Stimulated activated CD4-positive, alpha-beta T cell treated with anti-CD3 and anti-CD28 coated beads, Interleukin-1b, Interleukin-23, amount 100 ng/mL, for 4 hours (primary cell): ENCODE data around the gene FILIP1.

Experiments
- DNase-seq, 2 donors: peaks; one replicate each; pipeline ENCODE4 v3.0.0-alpha.2; 2020; ENCODE audit warnings: low read depth in 2 of 2

Gene FILIP1

GRCh38 chr6:75381877-75382633 lies 111.5 kb downstream of the FILIP1 start:
- no peak for DNase-seq

- DNase-seq: no peak
Observed at GRCh38 chr6:75379536-75379935, 114.1 kb downstream of the FILIP1 start.

- DNase-seq: no peak
Observed at GRCh38 chr6:75378101-75378500, 115.5 kb downstream of the FILIP1 start.

- DNase-seq: no peak
Observed at GRCh38 chr6:75377386-75377785, 116.2 kb downstream of the FILIP1 start.

- DNase-seq: no peak
Observed at GRCh38 chr6:75376347-75377024, 117.1 kb downstream of the FILIP1 start.

GRCh38 chr6:75374961-75375400 lies 118.6 kb downstream of the FILIP1 start:
- no peak for DNase-seq

- no peak for DNase-seq
Observed at GRCh38 chr6:75372884-75373283, 120.7 kb downstream of the FILIP1 start.

- no peak for DNase-seq
Observed at GRCh38 chr6:75370011-75370410, 123.6 kb downstream of the FILIP1 start.

GRCh38 chr6:75368864-75369402 lies 124.7 kb downstream of the FILIP1 start:
- DNase-seq: no peak

GRCh38 chr6:75368151-75368779 lies 125.3 kb downstream of the FILIP1 start:
- no peak for DNase-seq

GRCh38 chr6:75363304-75363703 lies 130.3 kb downstream of the FILIP1 start:
- DNase-seq: no peak

GRCh38 chr6:75353644-75354043 lies 140.0 kb downstream of the FILIP1 start:
- DNase-seq: no peak

GRCh38 chr6:75351570-75351969 lies 142.0 kb downstream of the FILIP1 start:
- DNase-seq: no peak

- DNase-seq: no peak
Observed at GRCh38 chr6:75350808-75351207, 142.8 kb downstream of the FILIP1 start.

GRCh38 chr6:75350156-75350555 lies 143.4 kb downstream of the FILIP1 start:
- no peak for DNase-seq

- DNase-seq: no peak
Observed at GRCh38 chr6:75349262-75349984, 144.2 kb downstream of the FILIP1 start.

- no peak for DNase-seq
Observed at GRCh38 chr6:75348882-75349261, 144.7 kb downstream of the FILIP1 start.

- DNase-seq: no peak
Observed at GRCh38 chr6:75347898-75348610, 145.5 kb downstream of the FILIP1 start.

GRCh38 chr6:75345413-75345812 lies 148.2 kb downstream of the FILIP1 start:
- DNase-seq: no peak

GRCh38 chr6:75344455-75344854 lies 149.1 kb downstream of the FILIP1 start:
- no peak for DNase-seq

GRCh38 chr6:75344021-75344420 lies 149.6 kb downstream of the FILIP1 start:
- no peak for DNase-seq
